WTC11 (cell line): Measurements from ENCODE around the gene CNGA2. TPM values are rescaled to one million over a fixed set of nuclear protein-coding genes. Genes with fewer than 3 reads are reported as not detected.
"Not testable (repeated sequence)": the region's sequence is repeated elsewhere in the genome, so short reads cannot be mapped to it uniquely, and the experiment has no call there.

Source experiments
- ATAC-seq: fragments of 200-7000 bp; cut with Tn5 transposase; 2 replicates; pipeline ENCODE4 v1.10.0; 2021; ENCODE audit warnings: mild to moderate bottlenecking, moderate library complexity
- CTCF ChIA-PET: fragments of 300-600 bp; sonication (Branson Sonifier 250); formaldehyde crosslinking; loops from one replicate; lab custom pipeline; 2021; ENCODE audit warnings: antibody characterized with exemption; lab: Charles Lee
- POLR2A ChIA-PET: fragments of 350-600 bp; sonication (Branson Sonifier 250); formaldehyde crosslinking; loops from one replicate; lab custom pipeline; 2021; ENCODE audit warnings: antibody characterized with exemption; lab: Charles Lee
- DNase-seq: peaks from one replicate; pipeline ENCODE4 v3.0.0; 2021; ENCODE audit warnings: low spot score
- H3K27ac Mint-ChIP-seq: 2 replicates; pipeline ENCODE4 v1.8.0; 2021; ENCODE audit warnings: mixed read lengths
- H3K27me3 Mint-ChIP-seq: 2 replicates; pipeline ENCODE4 v1.8.0; 2021; ENCODE audit warnings: low read depth, mild to moderate bottlenecking, moderate library complexity, mixed read lengths
- H3K36me3 Mint-ChIP-seq: 2 replicates; pipeline ENCODE4 v1.8.0; 2021; ENCODE audit warnings: mixed read lengths
- H3K4me1 Mint-ChIP-seq: 2 replicates; pipeline ENCODE4 v1.8.0; 2022; ENCODE audit warnings: mixed read lengths
- H3K4me3 Mint-ChIP-seq: 2 replicates; pipeline ENCODE4 v1.8.0; 2021; ENCODE audit warnings: mild to moderate bottlenecking, moderate library complexity, mixed read lengths
- H3K9me3 Mint-ChIP-seq: 2 replicates; pipeline ENCODE4 v1.8.0; 2021; ENCODE audit warnings: mixed read lengths
- ETV6 ChIP-seq: sonication (generic); formaldehyde crosslinking; IDR thresholded peaks from 2 replicates; pipeline ENCODE4 v1.8.1; 2022; ENCODE audit warnings: mild to moderate bottlenecking, missing genetic modification reagents
- NFATC4 ChIP-seq: fragments of 250-450 bp; sonication (Bioruptor Pico); IDR thresholded peaks from 2 replicates; pipeline ENCODE4 v1.9.0; 2021; ENCODE audit warnings: mild to moderate bottlenecking
- ZNF423 ChIP-seq: fragments of 250-450 bp; sonication (Bioruptor Pico); IDR thresholded peaks from 2 replicates; pipeline ENCODE4 v2.1.2; 2022; ENCODE audit warnings: mild to moderate bottlenecking, moderate library complexity
- ZNF671 ChIP-seq: fragments of 250-450 bp; sonication (Bioruptor Pico); IDR thresholded peaks from 2 replicates; pipeline ENCODE4 v1.8.0; 2021; ENCODE audit warnings: mild to moderate bottlenecking
- total RNA-seq: library from RNA; stranded (reverse); gene quantifications from 3 replicates; pipeline ENCODE4 v1.2.3, GENCODE V29; 2021
- TF ChIP-seq, protein P1 (sequence below): sonication (generic); formaldehyde crosslinking; IDR thresholded peaks from 2 replicates; pipeline ENCODE4 v1.8.1; 2023; ENCODE audit warnings: mild to moderate bottlenecking, missing genetic modification reagents, moderate library complexity
- TF ChIP-seq, protein P2 (sequence below): sonication (generic); formaldehyde crosslinking; IDR thresholded peaks from 2 replicates; pipeline ENCODE4 v1.8.0; 2022; ENCODE audit warnings: mild to moderate bottlenecking, missing genetic modification reagents
- TF ChIP-seq, protein P3 (sequence below): sonication (generic); formaldehyde crosslinking; IDR thresholded peaks from 2 replicates; pipeline ENCODE4 v1.8.1; 2022; ENCODE audit warnings: mild to moderate bottlenecking, missing genetic modification reagents, moderate library complexity, borderline replicate concordance
- TF ChIP-seq, protein P4 (sequence below): sonication (generic); formaldehyde crosslinking; IDR thresholded peaks from 2 replicates; pipeline ENCODE4 v1.8.1; 2023; ENCODE audit warnings: mild to moderate bottlenecking, moderate library complexity, missing genetic modification reagents

Gene CNGA2
- total RNA-seq, 1 experiment from 2014 or later = not detected

DNA sequence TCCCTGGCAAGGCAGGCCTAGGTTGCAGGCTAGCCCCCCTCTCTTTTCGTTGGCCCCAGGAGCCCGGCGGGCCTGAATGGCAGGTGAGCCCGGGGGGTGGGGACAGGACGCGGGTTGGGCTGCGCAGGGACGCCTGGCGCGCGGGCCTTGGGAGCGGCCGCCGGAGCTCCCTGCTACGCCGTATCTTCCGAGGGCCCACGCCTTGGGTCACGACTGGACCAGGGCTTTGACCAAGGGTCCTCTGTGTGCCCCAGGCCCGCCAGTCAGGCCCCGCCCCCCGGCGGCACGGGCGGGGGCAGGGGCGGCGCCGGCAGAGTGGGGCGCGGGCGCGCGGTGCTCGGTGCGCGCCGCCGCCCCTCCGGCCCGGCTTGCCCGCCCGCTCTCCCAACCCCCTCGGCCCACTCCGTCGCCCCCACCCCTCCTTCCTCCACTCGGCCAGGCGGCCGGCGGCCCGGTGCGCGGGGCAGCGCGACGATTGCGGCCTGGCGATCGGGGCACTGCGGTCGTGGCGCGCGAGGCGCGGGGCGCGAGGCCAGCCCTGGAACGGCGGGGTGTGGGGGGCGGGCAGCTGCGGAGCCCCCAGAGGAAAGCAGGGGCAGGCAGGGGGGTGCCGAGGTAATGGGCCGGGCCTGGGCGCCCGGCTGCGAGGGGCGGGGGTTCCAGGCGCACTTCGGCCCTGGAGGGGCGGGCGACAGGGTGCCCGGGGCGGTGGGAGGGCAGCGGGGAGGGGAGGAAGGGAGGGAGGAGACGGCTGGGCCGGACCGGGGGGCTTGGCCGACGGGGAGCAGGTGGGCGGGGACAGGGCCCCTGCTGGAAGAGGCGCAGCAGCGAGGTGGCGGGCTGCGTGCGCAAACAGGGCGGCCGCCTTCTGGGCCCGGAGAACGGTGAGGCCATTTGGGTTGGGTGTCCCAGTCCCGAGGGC is 39.6 kb upstream of the CNGA2 start, which contains the start of gene PRRG3:
PRRG3 (plus strand) TSS at position 798 of the 922 bp plus-strand sequence. CDS start 3,357 bp downstream, outside the sequence.
- CTCF ChIA-PET = no interaction called here
- ATAC-seq (peak; percentile 74), DNase-seq (peak; percentile 30)
- Mint-ChIP-seq H3K4me1 (peaks cover 14% of the 10 kb centered on the region), H3K27me3 (peaks cover 13% of the 10 kb centered on the region), H3K9me3 (no peaks in the 10 kb centered on the region), H3K36me3 (0 out of 2 replicates have a peak, but pooled peaks cover 2% of the 10 kb centered on the region), H3K4me3 (peak within 1 kb of the TSS; percentile 77), H3K27ac (no peak within 1 kb of the TSS)
- TF ChIP-seq, protein P1, sequence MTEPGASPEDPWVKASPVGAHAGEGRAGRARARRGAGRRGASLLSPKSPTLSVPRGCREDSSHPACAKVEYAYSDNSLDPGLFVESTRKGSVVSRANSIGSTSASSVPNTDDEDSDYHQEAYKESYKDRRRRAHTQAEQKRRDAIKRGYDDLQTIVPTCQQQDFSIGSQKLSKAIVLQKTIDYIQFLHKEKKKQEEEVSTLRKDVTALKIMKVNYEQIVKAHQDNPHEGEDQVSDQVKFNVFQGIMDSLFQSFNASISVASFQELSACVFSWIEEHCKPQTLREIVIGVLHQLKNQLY (CRISPR knock-in tag) = no peak
- TF ChIP-seq, protein P2, sequence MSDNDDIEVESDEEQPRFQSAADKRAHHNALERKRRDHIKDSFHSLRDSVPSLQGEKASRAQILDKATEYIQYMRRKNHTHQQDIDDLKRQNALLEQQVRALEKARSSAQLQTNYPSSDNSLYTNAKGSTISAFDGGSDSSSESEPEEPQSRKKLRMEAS (CRISPR knock-in tag) = 0 out of 2 replicates have a peak, but pooled peaks have one; percentile 20
- POLR2A ChIA-PET = interaction anchor here (0.9 kb wide), 1 partner anchor 19 kb away, joined by 3 read pairs; no protein-coding TSS in a partner anchor

DNA sequence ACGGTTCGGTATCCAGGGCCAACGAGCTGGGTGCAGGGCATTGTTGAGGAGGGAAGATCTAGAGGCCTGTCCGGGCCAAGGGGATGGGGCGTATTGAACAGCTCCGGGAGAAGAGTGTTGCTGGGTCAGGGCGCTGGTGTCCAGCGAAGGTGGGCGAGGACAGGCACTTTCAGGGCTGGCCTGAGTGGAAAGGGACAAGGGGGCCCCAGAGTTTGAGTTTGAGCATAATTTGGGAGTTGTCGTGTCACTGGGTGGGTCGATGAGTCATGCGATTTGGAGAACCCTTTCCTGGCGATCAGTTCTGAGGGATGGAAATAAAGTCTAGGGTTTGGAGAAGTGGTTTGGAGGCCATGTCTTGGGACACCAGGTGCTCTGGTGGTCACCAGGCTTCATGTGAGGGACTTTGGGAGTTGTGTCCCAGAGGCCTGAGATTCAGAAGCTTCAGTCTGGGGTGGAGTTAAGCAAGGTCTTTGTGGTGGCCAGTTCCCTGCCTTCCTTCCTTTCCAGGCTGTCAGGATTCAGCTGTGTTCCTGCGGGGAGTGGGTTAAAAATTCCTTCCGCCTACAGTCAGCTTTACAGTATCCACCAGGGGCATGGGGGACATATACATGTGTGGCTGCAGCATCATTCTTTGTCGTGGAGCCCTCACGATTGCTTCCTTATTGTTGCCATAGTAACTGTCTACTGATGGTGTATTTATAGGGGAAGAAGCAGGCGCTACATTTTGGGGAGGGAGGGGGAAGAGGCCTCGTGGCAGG is 38.8 kb upstream of the CNGA2 start:
- ChIA-PET POLR2A (interaction anchor here (0.9 kb wide), 1 partner anchor 19 kb away, joined by 3 read pairs; no protein-coding TSS in a partner anchor), CTCF (no interaction called here)
- peaks cover 14% of the 10 kb centered on the region for H3K4me1 Mint-ChIP-seq
- H3K4me3 Mint-ChIP-seq = peak overlapping the region; percentile 77
- H3K27me3 Mint-ChIP-seq = peaks cover 13% of the 10 kb centered on the region
- DNase-seq = no peak
- 0 out of 2 replicates have a peak, but pooled peaks cover 3% of the 10 kb centered on the region for H3K36me3 Mint-ChIP-seq
- no peak overlapping the region for H3K27ac Mint-ChIP-seq
- no peaks in the 10 kb centered on the region for H3K9me3 Mint-ChIP-seq
- no peak for ATAC-seq
- no peak for TF ChIP-seq NFATC4 (CRISPR knock-in tag)
- TF ChIP-seq, protein P2 (CRISPR knock-in tag) = 0 out of 2 replicates have a peak, but pooled peaks have one; percentile 12

DNA sequence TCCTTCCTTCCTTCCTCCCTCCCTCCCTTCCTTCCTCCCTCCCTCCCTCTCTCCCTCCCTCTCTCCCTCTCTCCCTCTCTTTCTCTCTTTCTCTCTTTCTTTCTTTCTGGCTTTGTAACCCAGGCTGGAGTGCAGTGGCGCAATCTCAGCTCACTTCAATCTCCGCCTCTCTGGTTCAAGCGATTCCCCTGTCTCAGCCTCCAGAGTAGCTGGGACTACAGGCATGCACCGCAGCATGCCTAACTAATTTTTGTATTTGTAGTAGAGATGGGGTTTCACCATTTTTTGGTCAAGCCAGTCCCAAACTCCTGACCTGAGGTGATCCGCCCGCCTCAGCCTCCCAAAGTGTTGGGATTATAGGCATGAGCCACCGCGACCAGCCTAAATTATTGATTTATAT is 37.5 kb upstream of the CNGA2 start:
- POLR2A ChIA-PET, H3K4me3 Mint-ChIP-seq, H3K9me3 Mint-ChIP-seq, CTCF ChIA-PET, ATAC-seq, DNase-seq, H3K27ac Mint-ChIP-seq, H3K36me3 Mint-ChIP-seq: not testable (repeated sequence)
- Mint-ChIP-seq H3K4me1 (peaks cover 14% of the 10 kb centered on the region), H3K27me3 (peaks cover 13% of the 10 kb centered on the region)

DNA sequence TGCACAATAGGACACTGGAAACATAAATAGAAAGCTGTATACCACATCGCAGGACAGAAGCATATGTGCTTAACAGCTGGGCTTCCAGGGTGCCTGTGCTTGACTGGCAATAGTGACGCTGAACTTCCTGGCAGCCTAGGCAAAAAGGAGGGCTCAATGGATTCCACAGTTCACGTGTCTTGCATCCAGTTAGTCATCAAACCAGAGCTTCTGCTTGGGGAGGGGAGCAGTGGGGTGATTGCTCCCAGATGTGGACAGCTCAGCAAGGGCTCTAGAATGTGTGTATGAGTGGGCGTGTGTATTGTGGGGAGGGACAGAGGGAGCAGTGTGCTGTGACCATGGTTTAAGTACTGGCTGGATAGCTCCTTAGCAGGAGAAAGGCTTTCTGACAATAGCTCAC is 37.0 kb upstream of the CNGA2 start:
- Mint-ChIP-seq H3K4me1 (peaks cover 14% of the 10 kb centered on the region), H3K27ac (no peak overlapping the region), H3K4me3 (no peak overlapping the region), H3K9me3 (no peaks in the 10 kb centered on the region), H3K27me3 (peaks cover 13% of the 10 kb centered on the region), H3K36me3 (0 out of 2 replicates have a peak, but pooled peaks cover 3% of the 10 kb centered on the region)
- ChIA-PET POLR2A (no interaction called here), CTCF (interaction anchor here (0.6 kb wide), 1 partner anchor 193 kb away, joined by 6 read pairs; no protein-coding TSS in a partner anchor)
- DNase-seq (no peak), ATAC-seq (no peak)
- TF ChIP-seq, protein P3, sequence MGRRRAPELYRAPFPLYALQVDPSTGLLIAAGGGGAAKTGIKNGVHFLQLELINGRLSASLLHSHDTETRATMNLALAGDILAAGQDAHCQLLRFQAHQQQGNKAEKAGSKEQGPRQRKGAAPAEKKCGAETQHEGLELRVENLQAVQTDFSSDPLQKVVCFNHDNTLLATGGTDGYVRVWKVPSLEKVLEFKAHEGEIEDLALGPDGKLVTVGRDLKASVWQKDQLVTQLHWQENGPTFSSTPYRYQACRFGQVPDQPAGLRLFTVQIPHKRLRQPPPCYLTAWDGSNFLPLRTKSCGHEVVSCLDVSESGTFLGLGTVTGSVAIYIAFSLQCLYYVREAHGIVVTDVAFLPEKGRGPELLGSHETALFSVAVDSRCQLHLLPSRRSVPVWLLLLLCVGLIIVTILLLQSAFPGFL (CRISPR knock-in tag) = no peak
- TF ChIP-seq, protein P4, sequence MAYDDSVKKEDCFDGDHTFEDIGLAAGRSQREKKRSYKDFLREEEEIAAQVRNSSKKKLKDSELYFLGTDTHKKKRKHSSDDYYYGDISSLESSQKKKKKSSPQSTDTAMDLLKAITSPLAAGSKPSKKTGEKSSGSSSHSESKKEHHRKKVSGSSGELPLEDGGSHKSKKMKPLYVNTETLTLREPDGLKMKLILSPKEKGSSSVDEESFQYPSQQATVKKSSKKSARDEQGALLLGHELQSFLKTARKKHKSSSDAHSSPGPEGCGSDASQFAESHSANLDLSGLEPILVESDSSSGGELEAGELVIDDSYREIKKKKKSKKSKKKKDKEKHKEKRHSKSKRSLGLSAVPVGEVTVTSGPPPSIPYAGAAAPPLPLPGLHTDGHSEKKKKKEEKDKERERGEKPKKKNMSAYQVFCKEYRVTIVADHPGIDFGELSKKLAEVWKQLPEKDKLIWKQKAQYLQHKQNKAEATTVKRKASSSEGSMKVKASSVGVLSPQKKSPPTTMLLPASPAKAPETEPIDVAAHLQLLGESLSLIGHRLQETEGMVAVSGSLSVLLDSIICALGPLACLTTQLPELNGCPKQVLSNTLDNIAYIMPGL (CRISPR knock-in tag) = no peak
- TF ChIP-seq ZNF423 (CRISPR knock-in tag) = no peak
- TF ChIP-seq ETV6 (CRISPR knock-in tag) = no peak
- no peak for TF ChIP-seq ZNF671
